HCT116 (cell line): Measurements from ENCODE around the gene ABHD16B. TPM values are rescaled to one million over a fixed set of nuclear protein-coding genes. Genes with fewer than 3 reads are reported as not detected.
A peak's percentile ranks its signal among the peaks of the same experiment; 100 is the strongest.

Experiments
- ATAC-seq: fragments of 200-7000 bp; cut with Tn5 transposase; 2 replicates; pipeline ENCODE4 v1.9.1; 2020; ENCODE audit warnings: mild to moderate bottlenecking, moderate library complexity
- BruUV-seq: library from RNA; stranded (reverse); fragments of 400-500 nt; replicated peaks from 2 replicates; lab custom pipeline; 2021; lab: Mats Ljungman, UMichigan
- CTCF ChIA-PET: fragments of 300-600 bp; sonication (Branson Sonifier 250); formaldehyde crosslinking; loops from one replicate; lab custom pipeline; 2021; ENCODE audit warnings: antibody characterized with exemption; lab: Charles Lee
- POLR2A ChIA-PET: fragments of 300-600, 350-600 bp; sonication (Branson Sonifier 250); formaldehyde crosslinking; loops from one replicate; lab custom pipeline; 2021; ENCODE audit warnings: antibody characterized with exemption; lab: Charles Lee
- RAD21 ChIA-PET, 2 experiments: fragments of 300-600 bp; sonication (Branson Sonifier 250); formaldehyde crosslinking; loops; one replicate each; lab custom pipeline; 2023; ENCODE audit warnings: low total read pairs in 2 of 2; ENCODE audit not compliant: uncharacterized antibody in 2 of 2, unreplicated experiment in 2 of 2, low non-redundant PET in 1 of 2; lab: Charles Lee
- DNase-seq: peaks from one replicate; pipeline ENCODE4 v3.0.0-alpha.2; 2010; ENCODE audit warnings: low read depth, low spot score
- H2AFZ ChIP-seq: fragments of 200-600 bp; shearing (Covaris generic), sonication (generic); 2 replicates; pipeline ENCODE4 v1.6.1; 2017; ENCODE audit warnings: low read depth, mixed run types, mixed read lengths, antibody characterized with exemption, low read length; ENCODE audit not compliant: poor library complexity, severe bottlenecking
- H3K27ac ChIP-seq: 2 replicates; pipeline ENCODE4 v1.5.1; 2012; ENCODE audit warnings: low read depth, low read length
- H3K27me3 ChIP-seq: fragments of 200-600 bp; sonication (generic); 2 replicates; pipeline ENCODE4 v1.6.1; 2016; ENCODE audit warnings: mixed run types, low read length, mixed read lengths; ENCODE audit not compliant: insufficient read depth
- H3K36me3 ChIP-seq, 2 experiments: fragments of 200-500 bp in 1 of 2; fragments of 200-600 bp in 1 of 2; sonication (Bioruptor generic) in 1 of 2; sonication (generic) in 1 of 2; 2 replicates each; pipeline versions ENCODE4 v1.5.1 to v1.6.1; 2014 to 2016; ENCODE audit warnings: low read length in 2 of 2, inconsistent platforms in 1 of 2, mixed read lengths in 1 of 2, mixed run types in 1 of 2; ENCODE audit not compliant: insufficient read depth in 2 of 2, control insufficient read depth in 1 of 2
- H3K4me1 ChIP-seq, 2 experiments: fragments of 200-600 bp in 1 of 2; sonication (generic) in 1 of 2; 2 replicates each; pipeline versions ENCODE4 v1.5.1 to v1.6.1; 2012 to 2017; ENCODE audit warnings: low read length in 2 of 2, inconsistent platforms in 1 of 2, mild to moderate bottlenecking in 1 of 2, mixed read lengths in 1 of 2, mixed run types in 1 of 2, moderate library complexity in 1 of 2; ENCODE audit not compliant: insufficient read depth in 2 of 2, control insufficient read depth in 1 of 2
- H3K4me2 ChIP-seq: fragments of 200-600 bp; sonication (generic); 2 replicates; pipeline ENCODE4 v1.6.1; 2017; ENCODE audit warnings: mixed run types, low read length, mixed read lengths
- H3K4me3 ChIP-seq, 2 experiments: fragments of 200-600 bp in 1 of 2; sonication (generic) in 1 of 2; replicated peaks in 1 of 2; 2 replicates each; pipeline ENCODE4 v1.5.1; 2011 to 2016; ENCODE audit warnings: low read length in 2 of 2, control low read depth in 1 of 2, low read depth in 1 of 2, mild to moderate bottlenecking in 1 of 2, mixed read lengths in 1 of 2, mixed run types in 1 of 2
- H3K79me2 ChIP-seq: fragments of 200-600 bp; sonication (generic); 2 replicates; pipeline ENCODE4 v1.6.1; 2017; ENCODE audit warnings: mild to moderate bottlenecking, mixed run types, low read length, moderate library complexity, mixed read lengths; ENCODE audit not compliant: insufficient read depth
- H3K9ac ChIP-seq: fragments of 200-600 bp; sonication (generic); 2 replicates; pipeline ENCODE4 v1.6.1; 2016; ENCODE audit warnings: low read length, mixed read lengths
- H3K9me2 ChIP-seq: fragments of 200-600 bp; sonication (generic), shearing (Covaris generic); 2 replicates; pipeline ENCODE4 v1.6.1; 2017; ENCODE audit warnings: mixed run types, mild to moderate bottlenecking, moderate library complexity; ENCODE audit not compliant: insufficient read depth
- H3K9me3 ChIP-seq, 2 experiments: fragments of 200-500 bp in 1 of 2; fragments of 200-600 bp in 1 of 2; sonication (Bioruptor generic) in 1 of 2; sonication (generic) in 1 of 2; 2 replicates each; pipeline ENCODE4 v1.6.1; 2014 to 2017; ENCODE audit warnings: low read length in 2 of 2, mixed read lengths in 2 of 2, inconsistent platforms in 1 of 2, low read depth in 1 of 2, mild to moderate bottlenecking in 1 of 2, mixed run types in 1 of 2, moderate library complexity in 1 of 2; ENCODE audit not compliant: control insufficient read depth in 1 of 2, insufficient read depth in 1 of 2
- H4K20me1 ChIP-seq: fragments of 200-600 bp; sonication (generic), shearing (Covaris generic); 2 replicates; pipeline ENCODE4 v1.6.1; 2017; ENCODE audit warnings: mixed run types, mild to moderate bottlenecking, moderate library complexity; ENCODE audit not compliant: insufficient read depth
- CBX3 ChIP-seq: IDR thresholded peaks from 2 replicates; pipeline ENCODE4 v1.6.1; 2012; ENCODE audit warnings: low read depth
- CTCF ChIP-seq, 3 experiments: fragments of 200-600 bp in 1 of 3; sonication (generic) in 1 of 3; IDR thresholded peaks in 2 of 3; conservative IDR thresholded peaks in 1 of 3; 2 replicates each; pipeline ENCODE4 v1.5.1; 2012 to 2017; ENCODE audit warnings: low read depth in 2 of 3, low read length in 2 of 3, antibody characterized with exemption in 1 of 3, borderline replicate concordance in 1 of 3, control low read depth in 1 of 3, mild to moderate bottlenecking in 1 of 3, mixed read lengths in 1 of 3, mixed run types in 1 of 3, moderate library complexity in 1 of 3; ENCODE audit not compliant: insufficient read depth in 1 of 3
- EZH2 ChIP-seq: fragments of 200-600 bp; sonication (generic); IDR thresholded peaks from 2 replicates; pipeline ENCODE4 v1.6.1; 2017; ENCODE audit warnings: antibody characterized with exemption, mixed run types
- EZH2phosphoT487 ChIP-seq: fragments of 200-600 bp; IDR thresholded peaks from 2 replicates; pipeline ENCODE4 v1.6.1; 2018; ENCODE audit warnings: antibody characterized with exemption, borderline replicate concordance
- JUND ChIP-seq: IDR thresholded peaks from 2 replicates; pipeline ENCODE4 v1.6.1; 2012
- POLR2AphosphoS5 ChIP-seq: IDR thresholded peaks from 2 replicates; pipeline ENCODE4 v1.6.1; 2011; ENCODE audit warnings: mild to moderate bottlenecking, low read depth, low read length, moderate library complexity
- SIN3A ChIP-seq: IDR thresholded peaks from 2 replicates; pipeline ENCODE4 v1.6.1; 2012; ENCODE audit warnings: low read depth
- TCF7L2 ChIP-seq: IDR thresholded peaks from 2 replicates; pipeline ENCODE4 v1.7.0; 2011; ENCODE audit warnings: borderline replicate concordance, inconsistent platforms; ENCODE audit not compliant: insufficient read depth, insufficient read length; ENCODE audit errors: extremely low read depth
- YY1 ChIP-seq: IDR thresholded peaks from 2 replicates; pipeline ENCODE4 v1.6.1; 2011; ENCODE audit warnings: low read length, low read depth, moderate library complexity, mild to moderate bottlenecking; ENCODE audit not compliant: insufficient replicate concordance; ENCODE audit errors: extremely low read depth
- ZFX ChIP-seq: fragments of 450-650 bp; IDR thresholded peaks from 2 replicates; pipeline ENCODE4 v1.6.1; 2017
- intact Hi-C: fragments of 100-400 bp; cut with micrococcal nuclease; formaldehyde crosslinking; loops from 2 replicates; pipeline ENCODE4 v1.10.0; 2022
- total RNA-seq: library from RNA; stranded (reverse); gene quantifications from one replicate; pipeline ENCODE4 v1.2.1, GENCODE V29; 2021; ENCODE audit not compliant: unreplicated experiment

The ABHD16B gene
- total RNA-seq, 1 experiment from 2014 or later, result not detected

GRCh38 chr20:63859166-63859699, 2.1 kb upstream of the ABHD16B start:
- TF ChIP-seq JUND (no peak), CTCF (IDR thresholded peaks at IDR 0.05 in 2 of 3, conservative IDR thresholded peaks at IDR 0.05 in 1 of 3; ENCODE audit: borderline replicate concordance in 1 of 3, insufficient read depth in 1 of 3, low read depth in 2 of 3, low read length in 2 of 3) (0 out of 6 replicates have a peak, but pooled peaks of 1 of the 3 experiments have one; percentile 12)
- H4K20me1 ChIP-seq, result no peaks in the 10 kb centered on the region
- H3K9ac ChIP-seq, result no peak overlapping the region
- H3K27ac ChIP-seq, result no peak overlapping the region
- H2AFZ ChIP-seq, result no peak overlapping the region
- DNase-seq (no peak), ATAC-seq (no peak)
- intact Hi-C loops, result no loop called here
- no peak overlapping the region for H3K4me3 ChIP-seq
- H3K36me3 ChIP-seq, result peaks cover 0 to 11% of the 10 kb centered on the region in 2 experiments; a peak in 2 of 4 replicates
- peaks cover 12 to 27% of the 10 kb centered on the region in 2 experiments for H3K4me1 ChIP-seq
- H3K9me3 ChIP-seq, result no peaks in the 10 kb centered on the region
- ChIA-PET CTCF (no interaction called here), POLR2A (no interaction called here), RAD21 (interaction anchor here in 1 of 2 experiments (0.6 kb wide), 1 partner anchor 37 kb away, joined by 3 read pairs; no protein-coding TSS in a partner anchor)
- H3K27me3 ChIP-seq, result no peaks in the 10 kb centered on the region
- H3K4me2 ChIP-seq, result peak overlapping the region; percentile 27; the same call in 1 of the 2 replicates
- H3K9me2 ChIP-seq, result no peaks in the 10 kb centered on the region
- peaks cover 12% of the 10 kb centered on the region for H3K79me2 ChIP-seq
- no TSS peak for BruUV-seq

- Histone ChIP-seq H3K4me2 (no peak overlapping the region), H2AFZ (no peak overlapping the region), H3K4me1 (peaks cover 12 to 25% of the 10 kb centered on the region in 2 experiments), H4K20me1 (no peaks in the 10 kb centered on the region), H3K79me2 (peaks cover 16% of the 10 kb centered on the region), H3K4me3 (no peak overlapping the region), H3K9me3 (no peaks in the 10 kb centered on the region), H3K9me2 (no peaks in the 10 kb centered on the region), H3K27me3 (no peaks in the 10 kb centered on the region), H3K9ac (no peak overlapping the region), H3K27ac (no peak overlapping the region), H3K36me3 (peaks cover 0 to 11% of the 10 kb centered on the region in 2 experiments; a peak in 2 of 4 replicates)
- intact Hi-C loops, result loop anchor here (10.0 kb wide), 2 partner anchors 114 to 126 kb away; partner anchors contain the start of genes LIME1, SAMD10 and SLC2A4RG
- ATAC-seq, result no peak
- no peak for DNase-seq
- CTCF ChIA-PET, result no interaction called here
- POLR2A ChIA-PET, result no interaction called here
- RAD21 ChIA-PET, result no interaction called here
- TF ChIP-seq TCF7L2 (no peak), EZH2 (no peak), YY1 (no peak), POLR2AphosphoS5 (no peak), SIN3A (no peak), CBX3 (no peak), JUND (no peak), ZFX (no peak), EZH2phosphoT487 (no peak)
- BruUV-seq, result no TSS peak
Observed at GRCh38 chr20:63860325-63861051, 810 bp upstream of the ABHD16B start.
